CD4-positive, alpha-beta memory T cell (primary cell): Measurements from ENCODE around the gene SLC25A20. TPM values are rescaled to one million over a fixed set of nuclear protein-coding genes. Genes with fewer than 3 reads are reported as not detected.

Experiments
- CTCF ChIA-PET: fragments of 350-600 bp; sonication (Branson Sonifier 250); formaldehyde crosslinking; loops from one replicate; lab custom pipeline; 2021; ENCODE audit warnings: inconsistent platforms; ENCODE audit not compliant: partially characterized antibody; lab: Charles Lee
- POLR2A ChIA-PET: fragments of 350-600 bp; sonication (Branson Sonifier 250); formaldehyde crosslinking; loops from one replicate; lab custom pipeline; 2021; ENCODE audit not compliant: partially characterized antibody; lab: Charles Lee
- DNase-seq, 5 donors: peaks; one replicate each; pipeline versions ENCODE4 v3.0.0 to v3.0.0-alpha.2; 2020 to 2022; ENCODE audit warnings: mixed read lengths in 1 of 5
- H3K27ac ChIP-seq: one replicate; pipeline ENCODE4 v1.7.0; 2013; ENCODE audit warnings: low read depth, low read length
- H3K27me3 ChIP-seq: 2 replicates; pipeline ENCODE4 v1.7.0; 2013; ENCODE audit warnings: mild to moderate bottlenecking, low read length, moderate library complexity; ENCODE audit not compliant: insufficient read depth
- H3K36me3 ChIP-seq: 2 replicates; pipeline ENCODE4 v1.7.0; 2013; ENCODE audit warnings: mild to moderate bottlenecking, low read length, moderate library complexity; ENCODE audit not compliant: insufficient read depth
- H3K4me1 ChIP-seq: 2 replicates; pipeline ENCODE4 v1.7.0; 2013; ENCODE audit warnings: mild to moderate bottlenecking, low read length, moderate library complexity; ENCODE audit not compliant: insufficient read depth
- H3K4me3 ChIP-seq, 2 donors: one replicate each; pipeline ENCODE4 v1.7.0; 2013; ENCODE audit warnings: low read length in 2 of 2, mild to moderate bottlenecking in 1 of 2
- H3K9me3 ChIP-seq, 2 donors: one replicate each; pipeline ENCODE4 v1.7.0; 2013; ENCODE audit warnings: low read length in 2 of 2, control low read depth in 1 of 2; ENCODE audit not compliant: control insufficient read depth in 1 of 2
- H3K27ac Mint-ChIP-seq, 7 donors: one replicate each; pipeline ENCODE4 v1.8.0; 2020 to 2021; ENCODE audit warnings: mixed read lengths in 7 of 7, mild to moderate bottlenecking in 6 of 7, inconsistent platforms in 3 of 7, moderate library complexity in 3 of 7
- H3K27me3 Mint-ChIP-seq, 2 donors: one replicate each; pipeline ENCODE4 v1.8.0; 2020 to 2021; ENCODE audit warnings: mixed read lengths in 2 of 2
- H3K36me3 Mint-ChIP-seq, 2 donors: one replicate each; pipeline ENCODE4 v1.8.0; 2020 to 2021; ENCODE audit warnings: mixed read lengths in 2 of 2, inconsistent platforms in 1 of 2, mild to moderate bottlenecking in 1 of 2
- H3K4me1 Mint-ChIP-seq, 4 donors: one replicate each; pipeline ENCODE4 v1.8.0; 2020 to 2021; ENCODE audit warnings: mixed read lengths in 4 of 4, mild to moderate bottlenecking in 1 of 4
- H3K4me3 Mint-ChIP-seq, 8 donors: one replicate each; pipeline ENCODE4 v1.8.0; 2020 to 2021; ENCODE audit warnings: mixed read lengths in 8 of 8, mild to moderate bottlenecking in 7 of 8, moderate library complexity in 6 of 8, inconsistent platforms in 3 of 8
- H3K9me3 Mint-ChIP-seq, 8 donors: one replicate each; pipeline ENCODE4 v1.8.0; 2020 to 2021; ENCODE audit warnings: mixed read lengths in 8 of 8, mild to moderate bottlenecking in 5 of 8, inconsistent platforms in 3 of 8, moderate library complexity in 1 of 8
- intact Hi-C: fragments of 100-400 bp; cut with micrococcal nuclease; formaldehyde crosslinking; loops from one replicate; pipeline ENCODE4 v1.15.1; 2023
- polyA plus RNA-seq, 2 donors: library from polyadenylated mRNA; unstranded; fragments of 300-500 nt; fragmentation: Illumina TruSeq; gene quantifications; one replicate each; pipeline ENCODE4 v1.2.3, GENCODE V29; 2021
- total RNA-seq, 2 experiments: library from RNA; stranded (reverse); gene quantifications; one replicate each; pipeline ENCODE4 v1.2.3, GENCODE V29; 2021

The SLC25A20 gene
- total and polyA plus RNA-seq, 4 experiments from 2014 or later = 12.7 to 67.6 (median 20.5) TPM

- peaks cover 19 to 39% (median 29%) of the 10 kb centered on the region in 4 donors for H3K4me1 Mint-ChIP-seq
- no peaks in the 10 kb centered on the region for H3K36me3 ChIP-seq
- peak within 1 kb of the TSS; percentile 69 to 89 for H3K4me3 ChIP-seq
- DNase-seq = peak; percentile 69 to 82 (median 76)
- no peaks in the 10 kb centered on the region for H3K9me3 Mint-ChIP-seq
- H3K27ac Mint-ChIP-seq = peak within 1 kb of the TSS; percentile 94 to 98 (median 97)
- CTCF ChIA-PET = interaction anchor here (1.0 kb wide), 1 partner anchor 15 kb away, joined by 3 read pairs; no protein-coding TSS in a partner anchor
- H3K4me1 ChIP-seq = peaks cover 33% of the 10 kb centered on the region
- POLR2A ChIA-PET = interaction anchor here (0.6 to 2.1 kb wide), 14 partner anchors 8 to 246 kb away, joined by 3 to 33 read pairs (median 5); partner anchors contain the start of genes ARIH2, IP6K2, NDUFAF3 and QRICH1
- H3K4me3 Mint-ChIP-seq = peak within 1 kb of the TSS; percentile 85 to 91 (median 89)
- intact Hi-C loops = loop anchor here (1.0 to 5.0 kb wide), 6 partner anchors 35 to 162 kb away; partner anchors contain the start of genes ARIH2, IP6K2, NCKIPSD and SLC25A20
- no peaks in the 10 kb centered on the region for H3K9me3 ChIP-seq
- peak within 1 kb of the TSS; percentile 74 for H3K27ac ChIP-seq
- H3K27me3 ChIP-seq = no peaks in the 10 kb centered on the region
- H3K27me3 Mint-ChIP-seq = no peaks in the 10 kb centered on the region
- H3K36me3 Mint-ChIP-seq = peaks cover 5 to 13% of the 10 kb centered on the region in 2 donors
Observed at GRCh38 chr3:48847504-48848423, 50.9 kb downstream of the SLC25A20 start, which contains the start of gene PRKAR2A. TSS of gene PRKAR2A (minus strand) at chr3:48847874. CDS start at chr3:48847596, 278 bp downstream.

- Mint-ChIP-seq H3K27me3 (no peaks in the 10 kb centered on the region), H3K36me3 (peaks cover 5 to 13% of the 10 kb centered on the region in 2 donors), H3K27ac (peak overlapping the region; percentile 74 to 97 (median 88)), H3K9me3 (no peaks in the 10 kb centered on the region), H3K4me1 (peaks cover 22 to 43% (median 31%) of the 10 kb centered on the region in 4 donors), H3K4me3 (peak overlapping the region; percentile 84 to 91 (median 88))
- no peaks in the 10 kb centered on the region for H3K27me3 ChIP-seq
- peaks cover 33% of the 10 kb centered on the region for H3K4me1 ChIP-seq
- H3K27ac ChIP-seq = peak overlapping the region; percentile 74
- peak; percentile 40 to 70 (median 51) for DNase-seq
- H3K36me3 ChIP-seq = no peaks in the 10 kb centered on the region
- no peaks in the 10 kb centered on the region for H3K9me3 ChIP-seq
- POLR2A ChIA-PET = interaction anchor here (1.0 to 2.1 kb wide), 8 partner anchors 7 to 247 kb away, joined by 4 to 33 read pairs (median 9); partner anchors contain the start of genes ARIH2, NDUFAF3, QRICH1 and SLC25A20
- CTCF ChIA-PET = interaction anchor here (0.6 to 1.0 kb wide), 2 partner anchors 14 to 34 kb away, joined by 3 read pairs; no protein-coding TSS in a partner anchor
- intact Hi-C loops = loop anchor here (1.0 to 5.0 kb wide), 6 partner anchors 35 to 162 kb away; partner anchors contain the start of genes ARIH2, IP6K2, NCKIPSD and SLC25A20
- peak overlapping the region; percentile 69 to 89 for H3K4me3 ChIP-seq
Observed at GRCh38 chr3:48847053-48847503, 51.6 kb downstream of the SLC25A20 start.

- intact Hi-C loops = loop anchor here (5.0 kb wide), 1 partner anchor 128 kb away; the partner anchor contains the start of gene IP6K2
- H3K4me3 Mint-ChIP-seq = peak overlapping the region in 7 of 8 donors; percentile 54 to 89 (median 88)
- Histone ChIP-seq H3K27me3 (no peaks in the 10 kb centered on the region), H3K4me3 (no peak overlapping the region), H3K27ac (no peak overlapping the region), H3K4me1 (peaks cover 33% of the 10 kb centered on the region), H3K36me3 (no peaks in the 10 kb centered on the region), H3K9me3 (no peaks in the 10 kb centered on the region)
- H3K27ac Mint-ChIP-seq = peak overlapping the region; percentile 1 to 94 (median 36)
- CTCF ChIA-PET = interaction anchor here (1.3 to 1.7 kb wide), 2 partner anchors 26 to 75 kb away, joined by 3 read pairs; no protein-coding TSS in a partner anchor
- no peaks in the 10 kb centered on the region for H3K27me3 Mint-ChIP-seq
- no peak for DNase-seq
- H3K36me3 Mint-ChIP-seq = peaks cover 5 to 13% of the 10 kb centered on the region in 2 donors
- peaks cover 22 to 46% (median 34%) of the 10 kb centered on the region in 4 donors for H3K4me1 Mint-ChIP-seq
- POLR2A ChIA-PET = interaction anchor here (1.7 kb wide), 1 partner anchor 54 kb away, joined by 4 read pairs; the partner anchor contains the start of gene SLC25A20
- no peaks in the 10 kb centered on the region for H3K9me3 Mint-ChIP-seq
Observed at GRCh38 chr3:48845170-48845569, 53.5 kb downstream of the SLC25A20 start.

DNA sequence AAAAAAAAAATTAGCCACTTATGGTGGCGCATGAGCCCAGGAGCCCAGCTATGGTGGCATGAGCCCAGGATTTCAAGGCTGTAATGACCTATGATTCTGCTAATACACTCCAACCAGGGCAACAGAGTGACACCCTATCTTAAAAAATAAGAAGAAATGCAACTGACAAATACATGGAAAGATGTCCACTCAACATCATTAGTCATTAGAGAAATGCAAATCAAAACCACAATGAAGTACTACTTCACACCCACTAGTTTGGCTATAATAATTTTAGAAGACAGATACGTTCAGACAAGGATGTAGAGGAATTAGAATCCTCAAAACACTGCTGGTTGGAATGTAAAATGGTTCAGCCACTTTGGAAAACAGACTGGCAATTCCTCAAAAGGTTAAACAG, 61.5 kb downstream of the SLC25A20 start:
- ChIA-PET CTCF (interaction anchor here (1.4 kb wide), 1 partner anchor 150 kb away, joined by 3 read pairs; no protein-coding TSS in a partner anchor), POLR2A (interaction anchor here (0.8 kb wide), 1 partner anchor 9 kb away, joined by 3 read pairs; no protein-coding TSS in a partner anchor)
- intact Hi-C loops = no loop called here
- peaks cover 10 to 23% (median 20%) of the 10 kb centered on the region in 4 donors for H3K4me1 Mint-ChIP-seq
- DNase-seq = no peak
- H3K4me3 Mint-ChIP-seq = no peak overlapping the region
- Histone ChIP-seq H3K4me1 (no peaks in the 10 kb centered on the region), H3K4me3 (no peak overlapping the region), H3K27ac (no peak overlapping the region), H3K36me3 (no peaks in the 10 kb centered on the region), H3K27me3 (no peaks in the 10 kb centered on the region), H3K9me3 (no peaks in the 10 kb centered on the region)
- no peaks in the 10 kb centered on the region for H3K27me3 Mint-ChIP-seq
- H3K9me3 Mint-ChIP-seq = no peaks in the 10 kb centered on the region
- H3K27ac Mint-ChIP-seq = peak overlapping the region in 1 of 7 donors; percentile 7
- H3K36me3 Mint-ChIP-seq = peaks cover 21% of the 10 kb centered on the region in 2 donors

- Mint-ChIP-seq H3K4me3 (no peak overlapping the region), H3K9me3 (no peaks in the 10 kb centered on the region), H3K36me3 (peaks cover 21% of the 10 kb centered on the region in 2 donors), H3K27ac (no peak overlapping the region), H3K4me1 (peaks cover 8 to 20% (median 18%) of the 10 kb centered on the region in 4 donors), H3K27me3 (no peaks in the 10 kb centered on the region)
- no peaks in the 10 kb centered on the region for H3K9me3 ChIP-seq
- no peaks in the 10 kb centered on the region for H3K36me3 ChIP-seq
- H3K4me3 ChIP-seq = no peak overlapping the region
- no peaks in the 10 kb centered on the region for H3K4me1 ChIP-seq
- CTCF ChIA-PET = interaction anchor here (0.7 kb wide), 1 partner anchor 161 kb away, joined by 3 read pairs; no protein-coding TSS in a partner anchor
- DNase-seq = no peak
- POLR2A ChIA-PET = no interaction called here
- H3K27me3 ChIP-seq = no peaks in the 10 kb centered on the region
- H3K27ac ChIP-seq = no peak overlapping the region
- intact Hi-C loops = no loop called here
Observed at GRCh38 chr3:48835650-48836366, 62.9 kb downstream of the SLC25A20 start.

DNA sequence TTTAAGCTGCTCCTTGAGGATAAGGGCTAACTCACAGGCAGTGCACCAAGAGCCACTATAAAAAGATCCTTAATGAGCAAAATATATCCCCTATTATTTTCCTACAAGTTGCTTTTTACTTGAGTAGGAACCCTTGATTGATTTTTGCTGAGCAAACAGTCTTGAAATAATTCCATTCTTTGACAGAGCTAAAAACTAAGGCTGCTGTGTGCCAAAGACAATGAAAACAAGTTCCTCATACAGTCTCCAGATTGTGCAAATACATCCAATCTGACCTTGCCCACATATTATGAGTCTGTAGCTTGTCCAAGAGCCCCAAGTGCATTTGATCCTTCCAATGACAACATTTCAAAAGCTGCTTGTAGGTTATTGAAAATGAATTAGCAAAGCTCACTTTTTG, 66.0 kb downstream of the SLC25A20 start:
- H3K36me3 ChIP-seq = no peaks in the 10 kb centered on the region
- Mint-ChIP-seq H3K36me3 (peaks cover 11 to 16% of the 10 kb centered on the region in 2 donors), H3K4me3 (no peak overlapping the region), H3K27ac (no peak overlapping the region), H3K9me3 (no peaks in the 10 kb centered on the region), H3K27me3 (no peaks in the 10 kb centered on the region), H3K4me1 (peaks cover 0 to 17% (median 11%) of the 10 kb centered on the region in 4 donors)
- no peaks in the 10 kb centered on the region for H3K4me1 ChIP-seq
- ChIA-PET CTCF (interaction anchor here (1.1 kb wide), 1 partner anchor 15 kb away, joined by 3 read pairs; the partner anchor contains the start of gene PRKAR2A), POLR2A (no interaction called here)
- no peak overlapping the region for H3K4me3 ChIP-seq
- no peak for DNase-seq
- H3K9me3 ChIP-seq = no peaks in the 10 kb centered on the region
- H3K27ac ChIP-seq = no peak overlapping the region
- intact Hi-C loops = no loop called here
- H3K27me3 ChIP-seq = no peaks in the 10 kb centered on the region
